ENCODE measurements around the gene RARS1. TPM values are rescaled to one million over a fixed set of nuclear protein-coding genes. Genes with fewer than 3 reads are reported as not detected.

RARS1 gene
- 65.6 TPM for total RNA-seq
- long read RNA-seq, transcript RARS-201 (15 exons, 2,146 nt): major isoform, 123 of 197 reads
- long read RNA-seq, partial matches to known transcripts: 57 of 197 reads
- long read RNA-seq, other reads (novel, unspliced or antisense): 13 of 197 reads

- peak; percentile 97 for DNase-seq (ENCODE audit: low spot score)
Observed at GRCh38 chr5:168486136-168486879, at the start of gene RARS1. Gene RARS1, plus strand, starts transcription at chr5:168486471. Its CDS starts 28 bp downstream, at chr5:168486499.

DNA sequence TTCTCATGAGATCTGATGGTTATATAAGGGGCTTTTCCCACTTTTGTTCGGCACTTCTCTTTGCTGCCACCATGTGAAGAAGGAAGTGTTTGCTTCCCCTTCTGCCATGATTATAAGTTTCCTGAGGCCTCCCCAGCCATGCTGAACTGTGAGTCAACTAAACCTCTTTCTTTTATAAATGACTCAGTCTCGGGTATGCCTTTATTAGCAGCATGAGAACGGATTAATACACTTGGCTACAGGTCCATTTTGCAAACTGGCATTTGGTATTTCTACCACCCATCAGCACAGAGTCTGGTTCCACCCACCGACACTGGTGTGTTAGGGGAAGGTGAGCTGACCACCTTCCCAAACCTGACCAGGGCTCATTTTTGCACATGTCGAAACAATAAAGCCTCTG, 47.9 kb upstream of the RARS1 start:
- no peak for DNase-seq (ENCODE audit: low spot score)

- no peak for DNase-seq (ENCODE audit: low spot score)
Observed at GRCh38 chr5:168443533-168443932, 42.7 kb upstream of the RARS1 start.

- no peak for DNase-seq (ENCODE audit: low spot score)
Observed at GRCh38 chr5:168443950-168444700, 42.1 kb upstream of the RARS1 start.

DNA sequence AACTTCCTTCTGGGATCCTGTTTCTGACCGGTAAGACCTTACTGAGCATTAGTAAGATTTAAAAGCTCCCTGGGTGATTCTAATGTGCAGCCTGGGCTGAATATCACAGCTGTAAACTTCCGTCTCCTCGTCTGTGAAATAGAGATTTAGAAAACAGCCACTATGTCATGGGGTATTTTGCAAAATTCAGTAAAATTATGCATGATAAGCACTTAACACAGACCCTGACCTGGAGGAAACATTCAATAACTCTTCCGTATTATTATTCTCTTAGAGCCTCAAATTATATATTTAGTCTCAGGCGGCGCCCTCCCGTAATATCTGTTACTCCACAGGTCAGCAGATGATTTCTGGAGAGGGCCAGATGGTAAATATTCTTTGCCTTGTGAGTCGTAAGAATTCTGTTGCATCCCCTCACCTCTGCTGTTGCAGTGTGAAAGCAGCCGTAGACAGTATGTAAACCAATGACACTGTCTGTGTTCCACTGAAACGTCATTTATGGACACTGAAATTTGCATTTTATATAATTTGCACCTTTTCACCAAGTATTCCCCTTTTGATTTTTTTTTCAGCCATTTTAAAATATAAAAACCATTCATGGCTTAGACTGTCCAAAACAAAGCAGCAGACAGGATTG, 39.2 kb upstream of the RARS1 start:
- DNase-seq (ENCODE audit: low spot score): no peak

DNA sequence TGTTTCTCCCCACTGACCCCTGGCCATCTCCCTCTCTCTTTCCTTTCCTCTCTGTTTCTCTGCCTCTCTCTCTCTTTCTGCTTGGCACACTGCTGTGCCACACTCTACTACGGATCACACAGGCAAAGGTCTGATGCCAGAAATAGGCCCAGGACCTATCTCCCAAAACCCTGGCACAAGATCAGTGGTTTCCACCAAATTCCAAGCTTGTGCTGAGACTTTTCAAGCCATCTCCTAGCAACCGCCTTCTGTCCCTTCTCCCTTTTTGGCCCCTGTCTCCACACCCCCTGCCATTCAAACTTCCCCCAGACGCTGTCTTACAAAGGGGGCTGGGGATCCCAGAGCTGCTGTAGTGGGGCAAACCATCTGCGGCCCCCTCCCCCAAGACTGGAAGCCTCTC, 38.5 kb upstream of the RARS1 start:
- DNase-seq (ENCODE audit: low spot score): no peak

DNA sequence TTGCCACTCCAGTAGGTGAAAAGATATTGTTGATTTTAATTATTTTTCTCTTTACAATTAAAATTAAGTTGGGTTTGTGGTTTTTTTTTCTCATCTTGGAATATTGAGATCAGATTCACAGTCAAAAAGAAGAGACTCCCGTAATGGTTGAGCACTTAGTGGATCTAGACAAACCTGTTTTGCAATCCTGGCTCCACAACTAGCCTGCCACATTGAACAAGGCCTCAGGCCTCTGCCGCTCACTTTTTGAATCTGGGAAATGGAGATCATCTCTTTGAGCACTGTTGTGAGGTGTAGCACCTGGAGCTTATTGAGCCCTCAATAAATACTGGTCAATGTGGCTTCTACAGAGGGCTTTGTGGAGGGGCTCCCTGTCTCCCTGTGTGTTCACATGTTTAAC, 37.1 kb upstream of the RARS1 start:
- DNase-seq (ENCODE audit: low spot score): no peak

DNA sequence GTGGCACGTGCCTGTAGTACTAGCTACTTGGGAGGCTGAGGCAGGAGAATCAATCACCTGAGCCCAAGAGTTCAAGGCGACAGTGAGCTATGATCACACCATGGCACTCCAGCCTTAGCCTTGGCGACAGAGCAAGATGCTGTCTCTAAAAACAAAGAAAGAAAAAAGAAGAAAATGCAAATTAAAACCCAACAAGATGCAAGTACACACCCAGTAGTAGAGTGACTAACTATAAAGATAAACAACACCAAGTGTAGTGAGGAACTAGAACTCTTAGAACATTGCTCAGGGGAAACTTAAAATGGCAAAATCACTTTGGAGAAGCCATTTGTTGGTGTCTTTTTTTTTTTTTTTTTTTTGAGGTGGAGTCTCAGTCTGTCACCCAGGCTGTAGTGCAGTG, 34.7 kb upstream of the RARS1 start:
- DNase-seq (ENCODE audit: low spot score): peak; percentile 35

- peak; percentile 65 for DNase-seq (ENCODE audit: low spot score)
Observed at GRCh38 chr5:168455201-168455600, 31.1 kb upstream of the RARS1 start.

GRCh38 chr5:168457542-168457941, 28.7 kb upstream of the RARS1 start:
- no peak for DNase-seq (ENCODE audit: low spot score)

- no peak for DNase-seq (ENCODE audit: low spot score)
Observed at GRCh38 chr5:168460606-168461005, 25.7 kb upstream of the RARS1 start.

DNA sequence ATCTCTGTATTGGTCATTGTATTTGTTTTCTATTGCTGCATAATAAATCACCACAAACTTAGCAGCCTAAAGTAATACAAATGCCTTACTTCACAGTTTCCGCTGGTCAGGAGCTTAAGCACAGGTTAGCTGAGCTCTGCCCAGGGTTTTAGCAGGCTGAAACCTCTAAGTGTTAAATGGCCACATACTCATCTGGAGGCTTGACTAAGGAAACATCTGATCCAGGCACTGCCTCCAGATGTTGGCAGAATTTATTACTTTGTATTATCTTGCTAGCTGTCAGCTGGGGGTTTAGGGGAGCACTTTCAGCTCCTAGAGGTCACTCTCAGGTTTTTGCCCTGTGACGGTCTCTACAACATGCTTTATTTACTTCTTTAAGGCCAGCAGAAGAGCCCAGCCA, 23.2 kb upstream of the RARS1 start:
- no peak for DNase-seq (ENCODE audit: low spot score)

DNA sequence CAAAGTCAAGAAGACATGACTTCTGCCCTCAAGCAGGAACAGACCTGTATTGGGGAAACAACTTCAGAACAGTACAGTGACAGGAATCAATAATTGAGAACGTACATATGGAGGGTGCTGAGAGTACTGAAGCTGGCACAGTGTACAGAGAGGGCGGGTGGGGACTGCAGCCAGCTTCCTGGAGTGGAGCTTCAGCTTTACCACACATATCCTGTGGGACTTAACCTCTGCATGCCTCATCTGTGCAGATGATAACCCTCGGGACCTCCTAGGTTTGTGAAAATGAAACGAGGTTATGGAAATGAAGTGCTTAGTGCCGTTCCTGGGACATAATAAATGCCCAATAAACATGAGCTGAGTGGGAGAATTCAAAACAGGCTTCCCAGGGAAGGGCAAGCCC, 22.1 kb upstream of the RARS1 start:
- DNase-seq (ENCODE audit: low spot score): no peak

GRCh38 chr5:168464641-168465040, 21.6 kb upstream of the RARS1 start:
- DNase-seq (ENCODE audit: low spot score): no peak

DNA sequence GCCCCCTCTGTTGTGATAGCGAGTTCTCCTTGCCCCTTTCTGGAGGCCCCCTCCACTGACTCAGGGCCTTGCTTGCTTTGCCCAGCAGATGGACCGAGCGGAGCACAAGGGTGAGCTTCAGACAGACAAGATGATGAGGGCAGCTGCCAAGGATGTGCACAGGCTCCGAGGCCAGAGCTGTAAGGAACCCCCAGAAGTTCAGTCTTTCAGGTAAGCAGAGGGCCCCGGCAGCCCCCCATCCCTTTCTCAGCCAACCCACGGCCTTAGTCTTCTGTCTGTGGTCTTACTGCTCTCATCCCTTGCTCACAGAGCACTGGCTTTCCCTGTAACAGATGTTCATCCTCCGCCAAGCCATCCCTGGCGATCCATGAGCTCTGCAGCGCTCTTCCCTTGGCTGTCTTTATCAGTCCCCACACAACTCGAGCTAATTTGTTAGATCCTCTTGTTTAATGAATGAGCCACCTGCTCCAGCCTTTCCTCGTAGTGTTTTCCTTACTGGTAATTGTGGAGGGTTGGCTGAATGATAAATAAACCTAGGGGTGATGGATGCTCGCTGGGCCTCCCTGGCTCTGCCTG, 18.4 kb upstream of the RARS1 start:
- no peak for DNase-seq (ENCODE audit: low spot score)

DNA sequence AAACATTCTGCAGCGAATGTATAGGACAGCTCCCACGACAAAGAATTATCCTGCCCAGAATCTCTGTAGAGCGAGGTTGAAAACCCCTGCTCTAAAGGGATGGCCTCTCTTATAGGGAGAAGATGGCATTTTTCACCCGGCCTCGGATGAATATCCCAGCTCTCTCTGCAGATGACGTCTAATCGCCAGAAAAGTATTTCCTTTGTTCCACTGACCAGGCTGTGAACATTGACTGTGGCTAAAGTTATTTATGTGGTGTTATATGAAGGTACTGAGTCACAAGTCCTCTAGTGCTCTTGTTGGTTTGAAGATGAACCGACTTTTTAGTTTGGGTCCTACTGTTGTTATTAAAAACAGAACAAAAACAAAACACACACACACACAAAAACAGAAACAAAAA, 17.4 kb upstream of the RARS1 start:
- no peak for DNase-seq (ENCODE audit: low spot score)

GRCh38 chr5:168469816-168470215, 16.5 kb upstream of the RARS1 start:
- no peak for DNase-seq (ENCODE audit: low spot score)

GRCh38 chr5:168471785-168472184, 14.5 kb upstream of the RARS1 start:
- DNase-seq (ENCODE audit: low spot score): no peak

DNA sequence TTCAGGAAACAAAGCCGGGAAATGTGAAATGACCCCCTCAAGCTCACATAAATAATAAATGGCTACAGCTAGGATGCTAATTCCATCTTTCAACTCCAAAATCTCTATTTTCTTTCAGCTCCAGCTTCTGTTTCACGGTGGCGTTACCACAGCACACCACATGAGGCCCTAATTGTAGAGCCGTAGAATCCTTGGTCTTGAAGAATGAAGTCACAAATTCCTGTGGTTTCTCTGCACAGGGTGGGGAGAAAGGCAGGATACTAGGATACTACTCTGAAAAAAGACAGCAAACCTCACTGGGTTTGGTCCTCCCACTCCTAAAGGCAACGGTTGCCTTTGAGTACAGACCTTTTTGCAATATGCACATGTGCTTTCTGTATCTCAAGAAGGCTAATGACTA, 13.9 kb upstream of the RARS1 start:
- no peak for DNase-seq (ENCODE audit: low spot score)

GRCh38 chr5:168474319-168474718, 12.0 kb upstream of the RARS1 start:
- no peak for DNase-seq (ENCODE audit: low spot score)

- DNase-seq (ENCODE audit: low spot score): no peak
Observed at GRCh38 chr5:168477060-168477459, 9.2 kb upstream of the RARS1 start.

GRCh38 chr5:168479166-168479565, 7.1 kb upstream of the RARS1 start:
- DNase-seq (ENCODE audit: low spot score): no peak
